ENCODE results near the gene LAPTM4A.
"Not testable (repeated sequence)": the region's sequence is repeated elsewhere in the genome, so short reads cannot be mapped to it uniquely, and the experiment has no call there.

Gene LAPTM4A

GRCh38 chr2:20051532-20052228, at the start of gene LAPTM4A:
TSS of gene LAPTM4A (minus strand) at chr2:20051628. CDS start at chr2:20051520, 108 bp downstream.
- DNase-seq = peak; percentile 100

- no peak for DNase-seq
Measured at GRCh38 chr2:20100711-20101110, 49.3 kb upstream of the LAPTM4A start.

- DNase-seq = no peak
Measured at GRCh38 chr2:20099780-20100179, 48.4 kb upstream of the LAPTM4A start.

GRCh38 chr2:20097889-20098714, 46.7 kb upstream of the LAPTM4A start:
- peak; percentile 82 for DNase-seq

- no peak for DNase-seq
Measured at GRCh38 chr2:20095469-20095868, 44.0 kb upstream of the LAPTM4A start.

GRCh38 chr2:20094955-20095354, 43.5 kb upstream of the LAPTM4A start:
- DNase-seq = no peak

- DNase-seq = no peak
Measured at GRCh38 chr2:20094142-20094755, 42.8 kb upstream of the LAPTM4A start.

- peak; percentile 70 for DNase-seq
Measured at GRCh38 chr2:20093263-20094141, 42.1 kb upstream of the LAPTM4A start.

- DNase-seq = no peak
Measured at GRCh38 chr2:20092901-20093235, 41.4 kb upstream of the LAPTM4A start.

GRCh38 chr2:20092226-20092900, 40.9 kb upstream of the LAPTM4A start:
- peak; percentile 15 for DNase-seq

- DNase-seq = peak; percentile 93
Measured at GRCh38 chr2:20091305-20091991, 40.0 kb upstream of the LAPTM4A start.

- DNase-seq = no peak
Measured at GRCh38 chr2:20089715-20090464, 38.5 kb upstream of the LAPTM4A start.

GRCh38 chr2:20085909-20086308, 34.5 kb upstream of the LAPTM4A start:
- DNase-seq = peak; percentile 76

- DNase-seq = not testable (repeated sequence)
Measured at GRCh38 chr2:20082812-20083211, 31.4 kb upstream of the LAPTM4A start.

- no peak for DNase-seq
Measured at GRCh38 chr2:20081841-20082240, 30.4 kb upstream of the LAPTM4A start.

GRCh38 chr2:20080839-20081415, 29.5 kb upstream of the LAPTM4A start:
- no peak for DNase-seq

GRCh38 chr2:20080428-20080827, 29.0 kb upstream of the LAPTM4A start:
- no peak for DNase-seq

GRCh38 chr2:20079546-20080115, 28.2 kb upstream of the LAPTM4A start:
- no peak for DNase-seq

- DNase-seq = no peak
Measured at GRCh38 chr2:20077411-20077940, 26.0 kb upstream of the LAPTM4A start.

- no peak for DNase-seq
Measured at GRCh38 chr2:20076757-20077156, 25.3 kb upstream of the LAPTM4A start.
